B cell (primary cell): ENCODE data around the gene LMTK3. TPM values are rescaled to one million over a fixed set of nuclear protein-coding genes. Genes with fewer than 3 reads are reported as not detected.

Experiments
- ATAC-seq: fragments of 200-7000 bp; cut with Tn5 transposase; one replicate; pipeline ENCODE4 v1.10.0; 2021; ENCODE audit warnings: low read depth, mild to moderate bottlenecking, moderate number of reproducible peaks, moderate library complexity
- CTCF ChIA-PET: fragments of 350-600 bp; sonication (Branson Sonifier 250); formaldehyde crosslinking; loops from one replicate; lab custom pipeline; 2021; ENCODE audit warnings: antibody characterized with exemption, inconsistent platforms; lab: Charles Lee
- POLR2A ChIA-PET: fragments of 350-600 bp; sonication (Branson Sonifier 250); formaldehyde crosslinking; loops from one replicate; lab custom pipeline; 2021; ENCODE audit warnings: antibody characterized with exemption; lab: Charles Lee
- DNase-seq: peaks from one replicate; pipeline ENCODE4 v3.0.0; 2013
- H2AFZ ChIP-seq: 2 replicates; pipeline ENCODE4 v1.6.1; 2012; ENCODE audit warnings: mild to moderate bottlenecking, low read depth, low read length; ENCODE audit not compliant: insufficient read depth, poor library complexity, severe bottlenecking
- H3K27ac ChIP-seq, 2 donors: 1 replicate in 1 of 2; 2 replicates in 1 of 2; pipeline ENCODE4 v1.5.1; 2012 to 2013; ENCODE audit warnings: low read length in 2 of 2, mild to moderate bottlenecking in 2 of 2, moderate library complexity in 1 of 2
- H3K27me3 ChIP-seq, 4 experiments: fragments of 200-600 bp in 1 of 4; sonication (generic) in 1 of 4; replicated peaks in 1 of 4; 1 replicate in 2 of 4; 2 replicates in 2 of 4; pipeline versions ENCODE4 v1.6.1 to v1.7.0; 2013 to 2016; ENCODE audit warnings: low read length in 3 of 4, mild to moderate bottlenecking in 2 of 4, mixed read lengths in 1 of 4, moderate library complexity in 1 of 4; ENCODE audit not compliant: insufficient read depth in 4 of 4, control insufficient read depth in 3 of 4; ENCODE audit errors: control extremely low read depth in 1 of 4
- H3K36me3 ChIP-seq, 2 experiments: replicated peaks in 1 of 2; 1 replicate in 1 of 2; 2 replicates in 1 of 2; pipeline versions ENCODE4 v1.6.1 to v1.7.1; 2013; ENCODE audit warnings: low read length in 1 of 2; ENCODE audit not compliant: insufficient read depth in 2 of 2, control insufficient read depth in 1 of 2; ENCODE audit errors: control extremely low read depth in 1 of 2, extremely low read depth in 1 of 2
- H3K4me1 ChIP-seq, 2 donors: fragments of 200-600 bp in 1 of 2; sonication (generic) in 1 of 2; 1 replicate in 1 of 2; 2 replicates in 1 of 2; pipeline versions ENCODE4 v1.5.1 to v1.6.1; 2013 to 2017; ENCODE audit warnings: low read length in 2 of 2; ENCODE audit not compliant: control insufficient read depth in 2 of 2, insufficient read depth in 2 of 2
- H3K4me2 ChIP-seq: replicated peaks from 2 replicates; pipeline ENCODE3; 2012; ENCODE audit warnings: mild to moderate bottlenecking, low read depth, low read length; ENCODE audit not compliant: poor library complexity, severe bottlenecking
- H3K4me3 ChIP-seq, 5 experiments: fragments of 200-600 bp in 1 of 5; sonication (generic) in 1 of 5; 1 replicate in 3 of 5; 2 replicates in 2 of 5; pipeline versions ENCODE4 v1.5.1 to v1.7.0; 2011 to 2016; ENCODE audit warnings: low read length in 4 of 5, mild to moderate bottlenecking in 4 of 5, low read depth in 2 of 5, control low read depth in 1 of 5, moderate library complexity in 1 of 5; ENCODE audit not compliant: insufficient read depth in 1 of 5; ENCODE audit errors: control extremely low read depth in 1 of 5, extremely low read depth in 1 of 5
- H3K79me2 ChIP-seq: fragments of 200-600 bp; sonication (generic); one replicate; pipeline ENCODE4 v1.6.0; 2016; ENCODE audit warnings: low read length; ENCODE audit not compliant: control insufficient read depth, insufficient read depth
- H3K9ac ChIP-seq: fragments of 200-600 bp; sonication (generic); 2 replicates; pipeline ENCODE4 v1.6.1; 2017; ENCODE audit warnings: mild to moderate bottlenecking, low read length, moderate library complexity
- H3K9me3 ChIP-seq, 3 donors: one replicate each; pipeline versions ENCODE4 v1.6.1 to v1.7.1; 2013; ENCODE audit warnings: low read length in 2 of 3; ENCODE audit not compliant: control insufficient read depth in 2 of 3, insufficient read depth in 1 of 3; ENCODE audit errors: control extremely low read depth in 1 of 3
- H4K20me1 ChIP-seq: 2 replicates; pipeline ENCODE4 v1.6.0; 2012; ENCODE audit warnings: mild to moderate bottlenecking, low read length; ENCODE audit not compliant: insufficient read depth, control insufficient read depth, poor library complexity, severe bottlenecking
- H3K27ac Mint-ChIP-seq: one replicate; pipeline ENCODE4 v1.8.0; 2021; ENCODE audit warnings: mixed read lengths
- H3K27me3 Mint-ChIP-seq: one replicate; pipeline ENCODE4 v1.8.0; 2021; ENCODE audit warnings: mixed read lengths
- H3K4me1 Mint-ChIP-seq: one replicate; pipeline ENCODE4 v1.8.0; 2021; ENCODE audit warnings: mixed read lengths
- H3K4me3 Mint-ChIP-seq: one replicate; pipeline ENCODE4 v1.8.0; 2021; ENCODE audit warnings: mixed read lengths
- H3K9me3 Mint-ChIP-seq: one replicate; pipeline ENCODE4 v1.8.0; 2022; ENCODE audit warnings: mixed read lengths; ENCODE audit not compliant: insufficient read depth
- CTCF ChIP-seq: fragments of 200-600 bp; IDR thresholded peaks from one replicate; pipeline ENCODE4 v1.8.0; 2022; ENCODE audit warnings: antibody characterized with exemption, mild to moderate bottlenecking
- EZH2 ChIP-seq: IDR thresholded peaks from 2 replicates; pipeline ENCODE4 v1.6.1; 2012; ENCODE audit warnings: borderline replicate concordance, low read depth, mild to moderate bottlenecking, moderate library complexity, low read length; ENCODE audit not compliant: insufficient read depth, poor library complexity, severe bottlenecking
- WGBS: methylation state at CpG from one replicate; pipeline ENCODE4 v1.1.5; 2013; ENCODE audit warnings: missing lambda C conversion rate; ENCODE audit not compliant: insufficient coverage; 5-methylcytosine and 5-hydroxymethylcytosine counted together
- intact Hi-C: fragments of 100-400 bp; cut with micrococcal nuclease; formaldehyde crosslinking; loops from one replicate; pipeline ENCODE4 v1.10.0; 2022
- polyA plus RNA-seq: library from polyadenylated mRNA; depleted of rRNA; stranded (reverse); fragments of >200 nt; gene quantifications from 2 replicates; pipeline ENCODE4 v1.2.3, GENCODE V29; 2012
- total RNA-seq, 2 donors: library from RNA; stranded (reverse); fragments of 120-200 nt in 1 of 2; gene quantifications; 1 replicate in 1 of 2; 2 replicates in 1 of 2; pipeline versions ENCODE4 v1.2.3 to v1.2.4, GENCODE V29; 2013 to 2022

LMTK3 gene
- total and polyA plus RNA-seq, 2 donors (not counting 1 experiment from before 2014, with no cell fraction given): 0.19 to 1.6 TPM

- Mint-ChIP-seq H3K27ac (no peak overlapping the region), H3K4me3 (no peak overlapping the region), H3K9me3 (no peaks in the 10 kb centered on the region), H3K4me1 (peaks cover 2% of the 10 kb centered on the region), H3K27me3 (peaks cover 16% of the 10 kb centered on the region)
- Histone ChIP-seq H3K4me3 (no peak overlapping the region), H3K4me1 (no peaks in the 10 kb centered on the region), H3K36me3 (no peaks in the 10 kb centered on the region), H3K9ac (no peak overlapping the region), H3K27me3 (peaks cover 0 to 2% (median 0%) of the 10 kb centered on the region in 4 experiments), H3K79me2 (no peaks in the 10 kb centered on the region), H3K27ac (no peak overlapping the region), H2AFZ (no peak overlapping the region), H3K4me2 (no peak overlapping the region), H3K9me3 (peaks cover 0 to 3% (median 0%) of the 10 kb centered on the region in 3 donors), H4K20me1 (no peaks in the 10 kb centered on the region)
- intact Hi-C loops: no loop called here
- TF ChIP-seq EZH2: no peak
- no peak for TF ChIP-seq CTCF
- ChIA-PET CTCF (interaction anchor here (0.9 kb wide), 1 partner anchor 247 kb away, joined by 3 read pairs; no protein-coding TSS in a partner anchor), POLR2A (no interaction called here)
- ATAC-seq (no peak), DNase-seq (no peak)
- WGBS: 77% methylated on average over 1 of the region's 6 CpGs
Measured at GRCh38 chr19:48560095-48560530, 48.5 kb upstream of the LMTK3 start.

- DNase-seq (no peak), ATAC-seq (no peak)
- Histone ChIP-seq H3K4me2 (no peak overlapping the region), H3K9ac (no peak overlapping the region), H2AFZ (no peak overlapping the region), H3K4me3 (no peak overlapping the region), H4K20me1 (no peaks in the 10 kb centered on the region), H3K9me3 (no peaks in the 10 kb centered on the region), H3K36me3 (no peaks in the 10 kb centered on the region), H3K4me1 (no peaks in the 10 kb centered on the region), H3K27me3 (peaks cover 0 to 5% (median 0%) of the 10 kb centered on the region in 4 experiments), H3K79me2 (no peaks in the 10 kb centered on the region), H3K27ac (no peak overlapping the region)
- ChIA-PET POLR2A (no interaction called here), CTCF (interaction anchor here (0.6 kb wide), 1 partner anchor 33 kb away, joined by 3 read pairs; no protein-coding TSS in a partner anchor)
- intact Hi-C loops: no loop called here
- H3K4me3 Mint-ChIP-seq: no peak overlapping the region
- H3K27ac Mint-ChIP-seq: no peak overlapping the region
- peaks cover 20% of the 10 kb centered on the region for H3K27me3 Mint-ChIP-seq
- WGBS: 27% methylated on average over 24 of the region's 27 CpGs
- no peaks in the 10 kb centered on the region for H3K9me3 Mint-ChIP-seq
- H3K4me1 Mint-ChIP-seq: no peaks in the 10 kb centered on the region
- no peak for TF ChIP-seq EZH2
- TF ChIP-seq CTCF: no peak
Measured at GRCh38 chr19:48558018-48558684, 46.5 kb upstream of the LMTK3 start.
